ENCODE measurements around the gene NRDC.

Gene NRDC

GRCh38 chr1:51761351-51761750 is 117.2 kb downstream of the NRDC start:
- no peak for DNase-seq (ENCODE audit: low read depth)

GRCh38 chr1:51760872-51761271 is 117.7 kb downstream of the NRDC start:
- no peak for DNase-seq (ENCODE audit: low read depth)

GRCh38 chr1:51758310-51758709 is 120.2 kb downstream of the NRDC start:
- DNase-seq (ENCODE audit: low read depth): no peak

GRCh38 chr1:51756290-51756689 is 122.2 kb downstream of the NRDC start:
- no peak for DNase-seq (ENCODE audit: low read depth)

- no peak for DNase-seq (ENCODE audit: low read depth)
Observed at GRCh38 chr1:51755437-51755836, 123.1 kb downstream of the NRDC start.

- DNase-seq (ENCODE audit: low read depth): no peak
Observed at GRCh38 chr1:51754666-51755065, 123.9 kb downstream of the NRDC start.

GRCh38 chr1:51753969-51754368 is 124.6 kb downstream of the NRDC start:
- no peak for DNase-seq (ENCODE audit: low read depth)

- no peak for DNase-seq (ENCODE audit: low read depth)
Observed at GRCh38 chr1:51752073-51752948, 126.2 kb downstream of the NRDC start.

- peak; percentile 36 for DNase-seq (ENCODE audit: low read depth)
Observed at GRCh38 chr1:51750729-51751128, 127.8 kb downstream of the NRDC start.

- no peak for DNase-seq (ENCODE audit: low read depth)
Observed at GRCh38 chr1:51750218-51750617, 128.3 kb downstream of the NRDC start.

- DNase-seq (ENCODE audit: low read depth): no peak
Observed at GRCh38 chr1:51749151-51749550, 129.4 kb downstream of the NRDC start.

- no peak for DNase-seq (ENCODE audit: low read depth)
Observed at GRCh38 chr1:51745304-51745570, 133.3 kb downstream of the NRDC start.

GRCh38 chr1:51744506-51745303 is 133.8 kb downstream of the NRDC start:
- no peak for DNase-seq (ENCODE audit: low read depth)

GRCh38 chr1:51741121-51741681 is 137.3 kb downstream of the NRDC start:
- DNase-seq (ENCODE audit: low read depth): no peak

- no peak for DNase-seq (ENCODE audit: low read depth)
Observed at GRCh38 chr1:51740652-51741051, 137.9 kb downstream of the NRDC start.

Data from fibroblast of gingiva (primary cell).